ENCODE measurements around the gene CCDC102A.
"Not testable (repeated sequence)": the region's sequence is repeated elsewhere in the genome, so short reads cannot be mapped to it uniquely, and the experiment has no call there.

CCDC102A gene

GRCh38 chr16:57510016-57510871 is 26.1 kb downstream of the CCDC102A start:
- no peak for DNase-seq
- in situ Hi-C loops (cut with HindIII; ENCODE audit: low pct_ligation_motif_present, low pct_unique_long_range_greater_than_20kb, low sequenced_read_pairs) = no loop called here

- no peak for DNase-seq
- in situ Hi-C loops (cut with HindIII; ENCODE audit: low pct_ligation_motif_present, low pct_unique_long_range_greater_than_20kb, low sequenced_read_pairs) = no loop called here
Measured at GRCh38 chr16:57509231-57509923, 27.0 kb downstream of the CCDC102A start.

DNA sequence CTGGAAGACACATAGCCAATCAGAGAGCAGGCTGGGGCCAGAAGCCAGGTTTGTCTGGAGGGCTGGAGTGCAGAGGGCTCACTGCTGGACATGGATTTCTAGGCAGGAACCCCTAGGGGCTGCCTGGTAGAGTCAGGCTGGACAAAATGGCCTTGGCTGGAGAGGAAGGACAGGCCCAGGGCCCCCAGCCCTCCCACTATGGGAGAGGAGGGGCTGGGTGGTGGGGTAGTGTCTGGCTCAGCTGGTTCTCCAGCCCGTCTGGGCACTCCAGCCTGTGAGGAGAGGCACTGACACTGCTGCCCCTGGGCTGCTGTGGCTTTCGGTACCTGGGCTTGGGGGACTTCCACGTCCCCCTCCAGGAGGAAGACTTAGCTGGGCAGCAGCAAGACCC is 28.3 kb downstream of the CCDC102A start:
- in situ Hi-C loops (cut with HindIII; ENCODE audit: low pct_ligation_motif_present, low pct_unique_long_range_greater_than_20kb, low sequenced_read_pairs) = no loop called here
- no peak for DNase-seq

DNA sequence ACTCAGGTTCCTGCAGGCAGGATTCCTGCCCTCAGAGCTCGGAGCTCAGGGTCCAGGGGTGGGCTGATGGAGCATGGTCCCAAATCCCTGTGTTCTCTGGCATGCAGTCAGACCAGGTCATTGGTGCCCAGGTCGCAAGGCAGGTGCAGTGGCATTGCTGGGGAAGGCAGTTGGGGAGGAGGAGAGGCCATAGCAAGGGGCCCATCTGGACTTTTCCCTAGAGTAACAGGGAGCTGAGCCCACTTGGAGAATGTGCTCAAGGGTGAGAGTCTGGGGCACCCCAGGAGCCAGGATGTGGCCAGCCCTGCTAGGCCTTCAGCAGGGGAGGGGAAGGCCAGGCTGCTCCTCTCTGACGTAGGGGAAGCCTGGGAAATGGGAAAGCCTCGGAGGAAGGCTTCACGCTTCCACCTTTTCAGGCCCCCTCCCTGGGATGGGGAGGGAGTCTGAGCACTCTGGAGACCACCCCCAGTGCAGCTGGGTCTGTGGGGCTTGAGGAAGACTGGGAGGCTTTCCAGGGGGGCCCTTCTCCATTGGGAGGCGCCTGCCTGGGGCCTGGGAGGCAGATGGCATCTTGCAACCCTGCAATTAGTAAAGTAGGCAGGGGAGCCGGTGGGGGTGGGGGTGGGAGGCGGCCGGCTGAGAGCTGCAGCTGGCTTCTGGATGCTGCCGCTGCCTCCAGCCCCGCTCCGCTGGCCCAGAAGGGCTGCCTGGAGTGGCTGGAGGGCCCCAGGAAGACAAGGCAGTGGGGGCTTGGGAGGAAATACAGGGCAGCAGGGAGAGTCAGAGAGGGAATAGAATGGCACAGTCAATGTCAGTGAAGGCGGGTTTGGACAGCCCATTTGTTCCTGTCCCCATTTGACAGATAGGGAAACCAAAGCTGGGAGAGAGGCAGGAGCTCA is 29.0 kb downstream of the CCDC102A start:
- in situ Hi-C loops (cut with HindIII; ENCODE audit: low pct_ligation_motif_present, low pct_unique_long_range_greater_than_20kb, low sequenced_read_pairs) = no loop called here
- no peak for DNase-seq

DNA sequence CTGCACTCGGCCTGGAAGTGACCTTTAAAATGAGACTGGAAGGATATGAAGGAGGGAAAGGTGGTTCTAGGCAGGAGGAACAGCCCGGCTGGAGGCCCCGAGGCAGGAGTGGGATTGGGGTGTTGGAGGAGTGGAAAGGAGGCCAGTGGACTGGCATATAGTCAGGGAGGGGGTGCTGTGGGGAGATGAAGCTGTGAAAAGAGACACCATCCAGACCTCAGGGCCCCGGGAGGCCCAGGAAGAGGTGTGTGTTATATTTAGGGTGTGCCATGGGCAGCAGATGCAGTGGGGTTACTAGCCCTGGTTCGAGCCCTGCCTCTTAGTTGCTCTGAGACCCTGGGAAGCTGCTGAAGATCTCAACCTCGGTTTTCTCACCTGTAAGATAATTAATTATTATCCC is 31.2 kb downstream of the CCDC102A start:
- in situ Hi-C loops (cut with HindIII; ENCODE audit: low pct_ligation_motif_present, low pct_unique_long_range_greater_than_20kb, low sequenced_read_pairs) = no loop called here

GRCh38 chr16:57504491-57504890 is 31.9 kb downstream of the CCDC102A start:
- in situ Hi-C loops (cut with HindIII; ENCODE audit: low pct_ligation_motif_present, low pct_unique_long_range_greater_than_20kb, low sequenced_read_pairs) = no loop called here
- no peak for DNase-seq

More for the DNA sequence above, 31.2 kb downstream of the CCDC102A start:
- no peak for DNase-seq

DNA sequence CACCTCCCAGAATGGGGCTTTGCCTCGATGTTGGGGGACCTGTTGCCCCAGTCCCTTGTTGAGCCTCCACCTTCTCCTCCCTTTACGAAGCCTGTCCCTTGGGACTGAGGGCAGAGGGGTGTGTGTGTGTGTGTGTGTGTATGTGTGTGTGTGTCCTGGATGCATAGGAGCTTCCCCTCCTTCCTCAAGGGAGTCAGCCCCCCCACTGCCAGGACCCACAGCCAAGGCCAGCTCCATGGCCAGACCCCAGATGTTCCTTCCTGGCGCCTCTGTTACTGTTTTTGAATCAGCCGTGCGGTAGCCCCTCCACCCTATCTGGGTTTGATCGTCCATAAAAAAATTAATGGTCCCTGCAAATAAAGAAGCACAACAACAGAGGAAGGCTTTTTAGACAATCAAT is 32.4 kb downstream of the CCDC102A start:
- in situ Hi-C loops (cut with HindIII; ENCODE audit: low pct_ligation_motif_present, low pct_unique_long_range_greater_than_20kb, low sequenced_read_pairs) = no loop called here
- no peak for DNase-seq

- in situ Hi-C loops (cut with HindIII; ENCODE audit: low pct_ligation_motif_present, low pct_unique_long_range_greater_than_20kb, low sequenced_read_pairs) = no loop called here
- DNase-seq = no peak
Measured at GRCh38 chr16:57503366-57503765, 33.0 kb downstream of the CCDC102A start.

- DNase-seq = no peak
- in situ Hi-C loops (cut with HindIII; ENCODE audit: low pct_ligation_motif_present, low pct_unique_long_range_greater_than_20kb, low sequenced_read_pairs) = no loop called here
Measured at GRCh38 chr16:57502048-57502775, 34.2 kb downstream of the CCDC102A start.

- DNase-seq = no peak
- in situ Hi-C loops (cut with HindIII; ENCODE audit: low pct_ligation_motif_present, low pct_unique_long_range_greater_than_20kb, low sequenced_read_pairs) = no loop called here
Measured at GRCh38 chr16:57501492-57501891, 34.9 kb downstream of the CCDC102A start.

GRCh38 chr16:57500578-57501111 is 35.7 kb downstream of the CCDC102A start:
- DNase-seq = no peak

GRCh38 chr16:57499941-57500340 is 36.4 kb downstream of the CCDC102A start:
- in situ Hi-C loops (cut with HindIII; ENCODE audit: low pct_ligation_motif_present, low pct_unique_long_range_greater_than_20kb, low sequenced_read_pairs) = not testable (repeated sequence)

More at GRCh38 chr16:57500578-57501111, 35.7 kb downstream of the CCDC102A start:
- in situ Hi-C loops (cut with HindIII; ENCODE audit: low pct_ligation_motif_present, low pct_unique_long_range_greater_than_20kb, low sequenced_read_pairs) = no loop called here

DNA sequence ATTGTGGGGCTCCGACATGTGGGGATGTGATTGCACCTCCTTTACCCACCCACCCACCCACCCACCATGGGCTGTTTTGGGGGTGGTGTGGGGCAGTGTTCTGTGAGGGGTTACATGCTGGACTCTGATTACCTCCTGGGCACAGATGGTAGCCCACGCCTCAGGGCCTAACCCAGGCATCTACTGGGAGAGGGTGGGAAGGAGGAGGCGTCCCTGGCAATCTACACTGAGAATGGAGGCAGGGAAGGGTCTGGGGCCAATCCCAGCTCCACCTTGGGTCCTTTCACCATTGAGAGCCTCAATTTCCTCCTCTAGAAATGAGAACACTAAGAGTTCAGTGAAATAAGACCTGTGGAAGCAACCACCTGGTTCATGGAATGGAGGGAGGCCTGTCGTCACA is 38.3 kb downstream of the CCDC102A start:
- DNase-seq = no peak
- in situ Hi-C loops (cut with HindIII; ENCODE audit: low pct_ligation_motif_present, low pct_unique_long_range_greater_than_20kb, low sequenced_read_pairs) = no loop called here

More at GRCh38 chr16:57499941-57500340, 36.4 kb downstream of the CCDC102A start:
- not testable (repeated sequence) for DNase-seq

- DNase-seq = no peak
- in situ Hi-C loops (cut with HindIII; ENCODE audit: low pct_ligation_motif_present, low pct_unique_long_range_greater_than_20kb, low sequenced_read_pairs) = no loop called here
Measured at GRCh38 chr16:57497121-57497520, 39.2 kb downstream of the CCDC102A start.

DNA sequence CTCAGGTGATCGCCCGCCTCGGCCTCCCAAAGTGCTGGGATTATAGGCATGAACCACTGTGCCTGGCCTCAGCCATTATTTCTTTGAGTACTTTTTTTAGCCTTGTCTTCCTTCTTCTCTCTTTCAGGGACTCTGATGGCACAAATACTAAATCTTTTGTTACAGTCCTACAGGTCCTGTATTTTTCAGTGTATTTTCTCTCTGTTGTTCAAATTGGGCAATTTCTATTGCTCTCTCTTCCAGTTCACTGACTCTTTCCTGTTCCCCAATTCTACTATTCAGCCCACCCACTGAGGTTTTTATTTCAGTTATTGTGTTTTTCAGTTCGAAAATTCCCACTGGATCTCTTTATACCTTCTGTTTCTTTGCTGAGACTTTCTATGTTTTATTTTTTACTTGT is 42.6 kb downstream of the CCDC102A start:
- in situ Hi-C loops (cut with HindIII; ENCODE audit: low pct_ligation_motif_present, low pct_unique_long_range_greater_than_20kb, low sequenced_read_pairs) = no loop called here
- DNase-seq = no peak

- DNase-seq = no peak
Measured at GRCh38 chr16:57489229-57489628, 47.1 kb downstream of the CCDC102A start.

GRCh38 chr16:57486858-57487834 is 49.2 kb downstream of the CCDC102A start:
- DNase-seq = no peak
- in situ Hi-C loops (cut with HindIII; ENCODE audit: low pct_ligation_motif_present, low pct_unique_long_range_greater_than_20kb, low sequenced_read_pairs) = no loop called here

More at GRCh38 chr16:57489229-57489628, 47.1 kb downstream of the CCDC102A start:
- in situ Hi-C loops (cut with HindIII; ENCODE audit: low pct_ligation_motif_present, low pct_unique_long_range_greater_than_20kb, low sequenced_read_pairs) = no loop called here

Measured in ACHN (cell line).